ENCODE results near the gene ARFGAP2. TPM values are rescaled to one million over a fixed set of nuclear protein-coding genes. Genes with fewer than 3 reads are reported as not detected.

Gene ARFGAP2
- total and polyA plus RNA-seq, 9 of the 15 experiments (the other 6 are each of a cell fraction or from before 2014, with no cell fraction given): 29.1 to 140 (median 90.1) TPM

GRCh38 chr11:47176328-47177228 is at the start of gene ARFGAP2 (continued):
- TF ChIP-seq, protein P1, sequence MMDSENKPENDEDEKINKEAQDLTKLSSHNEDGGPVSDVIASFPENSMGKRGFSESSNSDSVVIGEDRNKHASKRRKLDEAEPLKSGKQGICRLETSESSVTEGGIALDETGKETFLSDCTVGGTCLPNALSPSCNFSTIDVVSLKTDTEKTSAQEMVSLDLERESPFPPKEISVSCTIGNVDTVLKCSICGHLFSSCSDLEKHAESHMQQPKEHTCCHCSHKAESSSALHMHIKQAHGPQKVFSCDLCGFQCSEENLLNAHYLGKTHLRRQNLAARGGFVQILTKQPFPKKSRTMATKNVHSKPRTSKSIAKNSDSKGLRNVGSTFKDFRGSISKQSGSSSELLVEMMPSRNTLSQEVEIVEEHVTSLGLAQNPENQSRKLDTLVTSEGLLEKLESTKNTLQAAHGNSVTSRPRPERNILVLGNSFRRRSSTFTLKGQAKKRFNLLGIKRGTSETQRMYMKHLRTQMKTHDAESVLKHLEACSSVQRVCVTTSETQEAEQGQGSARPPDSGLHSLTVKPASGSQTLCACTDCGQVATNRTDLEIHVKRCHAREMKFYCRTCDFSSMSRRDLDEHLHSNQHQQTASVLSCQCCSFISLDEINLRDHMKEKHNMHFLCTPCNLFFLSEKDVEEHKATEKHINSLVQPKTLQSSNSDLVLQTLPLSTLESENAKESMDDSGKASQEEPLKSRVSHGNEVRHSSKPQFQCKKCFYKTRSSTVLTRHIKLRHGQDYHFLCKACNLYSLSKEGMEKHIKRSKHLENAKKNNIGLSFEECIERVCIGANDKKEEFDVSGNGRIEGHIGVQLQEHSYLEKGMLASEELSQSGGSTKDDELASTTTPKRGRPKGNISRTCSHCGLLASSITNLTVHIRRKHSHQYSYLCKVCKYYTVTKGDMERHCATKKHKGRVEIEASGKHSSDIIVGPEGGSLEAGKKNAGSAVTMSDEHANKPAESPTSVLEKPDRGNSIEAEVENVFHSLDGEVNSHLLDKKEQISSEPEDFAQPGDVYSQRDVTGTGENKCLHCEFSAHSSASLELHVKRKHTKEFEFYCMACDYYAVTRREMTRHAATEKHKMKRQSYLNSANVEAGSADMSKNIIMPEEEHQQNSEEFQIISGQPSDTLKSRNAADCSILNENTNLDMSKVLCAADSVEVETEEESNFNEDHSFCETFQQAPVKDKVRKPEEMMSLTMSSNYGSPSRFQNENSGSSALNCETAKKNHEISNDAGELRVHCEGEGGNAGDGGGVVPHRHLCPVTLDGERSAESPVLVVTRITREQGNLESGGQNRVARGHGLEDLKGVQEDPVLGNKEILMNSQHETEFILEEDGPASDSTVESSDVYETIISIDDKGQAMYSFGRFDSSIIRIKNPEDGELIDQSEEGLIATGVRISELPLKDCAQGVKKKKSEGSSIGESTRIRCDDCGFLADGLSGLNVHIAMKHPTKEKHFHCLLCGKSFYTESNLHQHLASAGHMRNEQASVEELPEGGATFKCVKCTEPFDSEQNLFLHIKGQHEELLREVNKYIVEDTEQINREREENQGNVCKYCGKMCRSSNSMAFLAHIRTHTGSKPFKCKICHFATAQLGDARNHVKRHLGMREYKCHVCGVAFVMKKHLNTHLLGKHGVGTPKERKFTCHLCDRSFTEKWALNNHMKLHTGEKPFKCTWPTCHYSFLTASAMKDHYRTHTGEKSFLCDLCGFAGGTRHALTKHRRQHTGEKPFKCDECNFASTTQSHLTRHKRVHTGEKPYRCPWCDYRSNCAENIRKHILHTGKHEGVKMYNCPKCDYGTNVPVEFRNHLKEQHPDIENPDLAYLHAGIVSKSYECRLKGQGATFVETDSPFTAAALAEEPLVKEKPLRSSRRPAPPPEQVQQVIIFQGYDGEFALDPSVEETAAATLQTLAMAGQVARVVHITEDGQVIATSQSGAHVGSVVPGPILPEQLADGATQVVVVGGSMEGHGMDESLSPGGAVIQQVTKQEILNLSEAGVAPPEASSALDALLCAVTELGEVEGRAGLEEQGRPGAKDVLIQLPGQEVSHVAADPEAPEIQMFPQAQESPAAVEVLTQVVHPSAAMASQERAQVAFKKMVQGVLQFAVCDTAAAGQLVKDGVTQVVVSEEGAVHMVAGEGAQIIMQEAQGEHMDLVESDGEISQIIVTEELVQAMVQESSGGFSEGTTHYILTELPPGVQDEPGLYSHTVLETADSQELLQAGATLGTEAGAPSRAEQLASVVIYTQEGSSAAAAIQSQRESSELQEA (IDR thresholded peaks at IDR 0.05; ENCODE audit: low read depth): peak; percentile 92
- TF ChIP-seq SNIP1 (IDR thresholded peaks at IDR 0.05; ENCODE audit: low read depth) (no peak), SAP30 (IDR thresholded peaks at IDR 0.05; ENCODE audit: borderline replicate concordance, insufficient read depth, low read depth, low read length, poor library complexity, severe bottlenecking) (peak; percentile 73)
- TF ChIP-seq, protein P2, sequence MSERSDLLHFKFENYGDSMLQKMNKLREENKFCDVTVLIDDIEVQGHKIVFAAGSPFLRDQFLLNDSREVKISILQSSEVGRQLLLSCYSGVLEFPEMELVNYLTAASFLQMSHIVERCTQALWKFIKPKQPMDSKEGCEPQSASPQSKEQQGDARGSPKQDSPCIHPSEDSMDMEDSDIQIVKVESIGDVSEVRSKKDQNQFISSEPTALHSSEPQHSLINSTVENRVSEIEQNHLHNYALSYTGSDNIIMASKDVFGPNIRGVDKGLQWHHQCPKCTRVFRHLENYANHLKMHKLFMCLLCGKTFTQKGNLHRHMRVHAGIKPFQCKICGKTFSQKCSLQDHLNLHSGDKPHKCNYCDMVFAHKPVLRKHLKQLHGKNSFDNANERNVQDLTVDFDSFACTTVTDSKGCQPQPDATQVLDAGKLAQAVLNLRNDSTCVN (CRISPR knock-in tag; IDR thresholded peaks at IDR 0.05): no peak
